ENCODE measurements around the gene PARD3B.

The PARD3B gene

GRCh38 chr2:205171261-205171940 lies 626.1 kb downstream of the PARD3B start:
- H3K4me3 ChIP-seq (ENCODE audit: low read depth, low read length) = no peak overlapping the region
- no peak for DNase-seq
- TF ChIP-seq CTCF (IDR thresholded peaks at IDR 0.05; ENCODE audit: low read depth, low read length, missing control alignments) = no peak
- H3K27me3 ChIP-seq (replicated peaks) = no peaks in the 10 kb centered on the region
- H3K36me3 ChIP-seq (replicated peaks) = no peaks in the 10 kb centered on the region
- in situ Hi-C loops (cut with HindIII; ENCODE audit: low pct_ligation_motif_present, low sequenced_read_pairs) = no loop called here
- no peak overlapping the region for H3K27ac ChIP-seq

GRCh38 chr2:205175831-205176230 lies 630.6 kb downstream of the PARD3B start:
- in situ Hi-C loops (cut with HindIII; ENCODE audit: low pct_ligation_motif_present, low sequenced_read_pairs) = no loop called here
- no peak overlapping the region for H3K4me3 ChIP-seq (ENCODE audit: low read depth, low read length)
- no peak for DNase-seq
- H3K27me3 ChIP-seq (replicated peaks) = no peaks in the 10 kb centered on the region
- no peak for TF ChIP-seq CTCF (IDR thresholded peaks at IDR 0.05; ENCODE audit: low read depth, low read length, missing control alignments)
- no peak overlapping the region for H3K27ac ChIP-seq
- H3K36me3 ChIP-seq (replicated peaks) = no peaks in the 10 kb centered on the region

GRCh38 chr2:205176546-205176945 lies 631.3 kb downstream of the PARD3B start:
- no peak overlapping the region for H3K4me3 ChIP-seq (ENCODE audit: low read depth, low read length)
- in situ Hi-C loops (cut with HindIII; ENCODE audit: low pct_ligation_motif_present, low sequenced_read_pairs) = no loop called here
- no peak for TF ChIP-seq CTCF (IDR thresholded peaks at IDR 0.05; ENCODE audit: low read depth, low read length, missing control alignments)

GRCh38 chr2:205177546-205177945 lies 632.3 kb downstream of the PARD3B start:
- no peaks in the 10 kb centered on the region for H3K27me3 ChIP-seq (replicated peaks)
- DNase-seq = no peak
- no peak overlapping the region for H3K27ac ChIP-seq
- no peak for TF ChIP-seq CTCF (IDR thresholded peaks at IDR 0.05; ENCODE audit: low read depth, low read length, missing control alignments)
- H3K36me3 ChIP-seq (replicated peaks) = no peaks in the 10 kb centered on the region
- in situ Hi-C loops (cut with HindIII; ENCODE audit: low pct_ligation_motif_present, low sequenced_read_pairs) = no loop called here
- no peak overlapping the region for H3K4me3 ChIP-seq (ENCODE audit: low read depth, low read length)

More at GRCh38 chr2:205176546-205176945, 631.3 kb downstream of the PARD3B start:
- Histone ChIP-seq H3K36me3 (replicated peaks) (no peaks in the 10 kb centered on the region), H3K27me3 (replicated peaks) (no peaks in the 10 kb centered on the region), H3K27ac (no peak overlapping the region)
- no peak for DNase-seq

- H3K27ac ChIP-seq = no peak overlapping the region
Measured at GRCh38 chr2:205180730-205181129, 635.5 kb downstream of the PARD3B start.

More at GRCh38 chr2:205180730-205181129, 635.5 kb downstream of the PARD3B start:
- in situ Hi-C loops (cut with HindIII; ENCODE audit: low pct_ligation_motif_present, low sequenced_read_pairs) = no loop called here
- no peaks in the 10 kb centered on the region for H3K27me3 ChIP-seq (replicated peaks)
- no peak overlapping the region for H3K4me3 ChIP-seq (ENCODE audit: low read depth, low read length)
- no peak for DNase-seq
- no peaks in the 10 kb centered on the region for H3K36me3 ChIP-seq (replicated peaks)
- TF ChIP-seq CTCF (IDR thresholded peaks at IDR 0.05; ENCODE audit: low read depth, low read length, missing control alignments) = no peak

All from brain microvascular endothelial cell (primary cell).